SU-DHL-6 (cell line): ENCODE measurements around the gene PRICKLE2.

ENCODE experiments used
- CTCF ChIP-seq: fragments of 200-600 bp; sonication (generic); IDR thresholded peaks from one replicate; pipeline ENCODE4 v1.5.1; 2017; ENCODE audit warnings: antibody characterized with exemption, mild to moderate bottlenecking, low read length, moderate library complexity; ENCODE audit not compliant: insufficient read depth, poor library complexity, severe bottlenecking
- EZH2phosphoT487 ChIP-seq: fragments of 200-600 bp; sonication (generic), shearing (Covaris generic); conservative IDR thresholded peaks from 2 replicates; pipeline ENCODE4 v1.6.1; 2018; ENCODE audit warnings: mild to moderate bottlenecking, antibody characterized with exemption, low read length, moderate library complexity, mixed read lengths

GRCh38 chr3:64130436-64130835 is 94.8 kb downstream of the PRICKLE2 start:
- TF ChIP-seq CTCF (no peak), EZH2phosphoT487 (no peak)
